ENCODE results near the gene CASP14. TPM values are rescaled to one million over a fixed set of nuclear protein-coding genes. Genes with fewer than 3 reads are reported as not detected.

Gene CASP14
- total RNA-seq, 2 experiments from 2014 or later: not detected

- Histone ChIP-seq H2AFZ (ENCODE audit: low read length) (no peak overlapping the region), H3K9me3 (ENCODE audit: low read length) (no peaks in the 10 kb centered on the region), H3K9me2 (ENCODE audit: insufficient read depth, low read length) (no peaks in the 10 kb centered on the region), H3K36me3 (ENCODE audit: insufficient read depth, low read length) (no peaks in the 10 kb centered on the region), H3K79me2 (ENCODE audit: insufficient read depth, low read depth, low read length) (no peaks in the 10 kb centered on the region), H3K4me1 (ENCODE audit: insufficient read depth, low read length, poor library complexity, severe bottlenecking) (no peaks in the 10 kb centered on the region), H3K27ac (ENCODE audit: low read depth, low read length, poor library complexity, severe bottlenecking) (no peak overlapping the region), H3K4me3 (ENCODE audit: low read depth, low read length, poor library complexity, severe bottlenecking) (no peak overlapping the region), H4K20me1 (ENCODE audit: insufficient read depth, low read length) (no peaks in the 10 kb centered on the region), H3K4me2 (ENCODE audit: low read length) (no peak overlapping the region)
- ChIA-PET POLR2A (no interaction called here), CTCF (ENCODE audit: unreplicated experiment) (no interaction called here)
- no peak for TF ChIP-seq EZH2phosphoT487 (IDR thresholded peaks at IDR 0.05; ENCODE audit: borderline replicate concordance, low read depth, low read length)
- TF ChIP-seq CTCF (conservative IDR thresholded peaks at IDR 0.05; ENCODE audit: low read length): no peak
- BruUV-seq (replicated peaks): no TSS peak
- DNase-seq (ENCODE audit: low spot score): no peak
- intact Hi-C loops (cut with micrococcal nuclease; ENCODE audit: unreplicated experiment): no loop called here
These were observed 49.2 kb downstream of the CASP14 start for GRCh38 chr19:15098460-15098859.

GRCh38 chr19:15099017-15099582, 49.8 kb downstream of the CASP14 start:
- ChIA-PET CTCF (ENCODE audit: unreplicated experiment) (no interaction called here), POLR2A (interaction anchor here (0.5 kb wide), 1 partner anchor 1998 kb away, joined by 4 read pairs; no protein-coding TSS in a partner anchor)
- H3K9me2 ChIP-seq (ENCODE audit: insufficient read depth, low read length): no peaks in the 10 kb centered on the region
- H3K9me3 ChIP-seq (ENCODE audit: low read length): no peaks in the 10 kb centered on the region
- no peak overlapping the region for H3K4me2 ChIP-seq (ENCODE audit: low read length)
- H3K27ac ChIP-seq (ENCODE audit: low read depth, low read length, poor library complexity, severe bottlenecking): no peak overlapping the region
- H4K20me1 ChIP-seq (ENCODE audit: insufficient read depth, low read length): no peaks in the 10 kb centered on the region
- intact Hi-C loops (cut with micrococcal nuclease; ENCODE audit: unreplicated experiment): no loop called here
- DNase-seq (ENCODE audit: low spot score): no peak
- H3K4me3 ChIP-seq (ENCODE audit: low read depth, low read length, poor library complexity, severe bottlenecking): no peak overlapping the region
- BruUV-seq (replicated peaks): no TSS peak
- no peaks in the 10 kb centered on the region for H3K4me1 ChIP-seq (ENCODE audit: insufficient read depth, low read length, poor library complexity, severe bottlenecking)
- H3K79me2 ChIP-seq (ENCODE audit: insufficient read depth, low read depth, low read length): no peaks in the 10 kb centered on the region
- no peaks in the 10 kb centered on the region for H3K36me3 ChIP-seq (ENCODE audit: insufficient read depth, low read length)
- TF ChIP-seq CTCF (conservative IDR thresholded peaks at IDR 0.05; ENCODE audit: low read length) (no peak), EZH2phosphoT487 (IDR thresholded peaks at IDR 0.05; ENCODE audit: borderline replicate concordance, low read depth, low read length) (no peak)
- H2AFZ ChIP-seq (ENCODE audit: low read length): no peak overlapping the region

GRCh38 chr19:15101479-15102082, 52.3 kb downstream of the CASP14 start:
- Histone ChIP-seq H3K79me2 (ENCODE audit: insufficient read depth, low read depth, low read length) (no peaks in the 10 kb centered on the region), H3K36me3 (ENCODE audit: insufficient read depth, low read length) (no peaks in the 10 kb centered on the region), H3K4me2 (ENCODE audit: low read length) (no peak overlapping the region), H3K4me3 (ENCODE audit: low read depth, low read length, poor library complexity, severe bottlenecking) (no peak overlapping the region), H3K9me2 (ENCODE audit: insufficient read depth, low read length) (no peaks in the 10 kb centered on the region), H3K27ac (ENCODE audit: low read depth, low read length, poor library complexity, severe bottlenecking) (no peak overlapping the region), H4K20me1 (ENCODE audit: insufficient read depth, low read length) (no peaks in the 10 kb centered on the region), H3K9me3 (ENCODE audit: low read length) (no peaks in the 10 kb centered on the region), H2AFZ (ENCODE audit: low read length) (no peak overlapping the region), H3K4me1 (ENCODE audit: insufficient read depth, low read length, poor library complexity, severe bottlenecking) (no peaks in the 10 kb centered on the region)
- ChIA-PET POLR2A (no interaction called here), CTCF (ENCODE audit: unreplicated experiment) (interaction anchor here (0.6 to 1.1 kb wide), 3 partner anchors 9 to 48 kb away, joined by 3 to 5 read pairs (median 3); no protein-coding TSS in a partner anchor)
- intact Hi-C loops (cut with micrococcal nuclease; ENCODE audit: unreplicated experiment): no loop called here
- DNase-seq (ENCODE audit: low spot score): peak; percentile 44
- TF ChIP-seq EZH2phosphoT487 (IDR thresholded peaks at IDR 0.05; ENCODE audit: borderline replicate concordance, low read depth, low read length) (no peak), CTCF (conservative IDR thresholded peaks at IDR 0.05; ENCODE audit: low read length) (peak; percentile 81)
- no TSS peak for BruUV-seq (replicated peaks)

Data from OCI-LY7 (cell line).